MM.1S (cell line): Measurements from ENCODE around the gene IFNL2.

ENCODE experiments used
- CTCF ChIP-seq: fragments of 300-600 bp; sonication (generic); IDR thresholded peaks from 2 replicates; pipeline ENCODE4 v1.5.1; 2016; ENCODE audit warnings: antibody characterized with exemption, low read length, mixed read lengths
- EZH2phosphoT487 ChIP-seq: fragments of 300-600 bp; sonication (generic); IDR thresholded peaks from 2 replicates; pipeline ENCODE4 v1.6.1; 2018; ENCODE audit warnings: antibody characterized with exemption, low read length

- TF ChIP-seq CTCF: no peak
- TF ChIP-seq EZH2phosphoT487: no peak
These were observed 30.7 kb upstream of the IFNL2 start for GRCh38 chr19:39237200-39238184.
